Right atrium auricular region (tissue), 2 donors: Measurements from ENCODE around the gene GNLY. TPM values are rescaled to one million over a fixed set of nuclear protein-coding genes. Genes with fewer than 3 reads are reported as not detected.

ENCODE experiments used
- DNase-seq: peaks from one replicate; pipeline ENCODE4 v3.0.0-alpha.2; 2019; ENCODE audit warnings: low spot score
- H3K27ac ChIP-seq, 2 donors: fragments of 200-600 bp; sonication (generic); 1 replicate in 1 of 2; 2 replicates in 1 of 2; pipeline ENCODE4 v1.5.1; 2016 to 2019
- H3K27me3 ChIP-seq, 2 donors: fragments of 200-600 bp; sonication (generic); one replicate each; pipeline versions ENCODE4 v1.5.1 to v1.6.0; 2017 to 2019
- H3K36me3 ChIP-seq: fragments of 200-600 bp; sonication (generic); one replicate; pipeline ENCODE4 v1.5.1; 2016
- H3K4me1 ChIP-seq, 2 donors: fragments of 200-600 bp; sonication (generic); one replicate each; pipeline versions ENCODE4 v1.5.1 to v1.6.0; 2017 to 2019
- H3K4me3 ChIP-seq, 2 donors: fragments of 200-600 bp; sonication (generic); 1 replicate in 1 of 2; 2 replicates in 1 of 2; pipeline ENCODE4 v1.5.1; 2017 to 2019; ENCODE audit warnings: mild to moderate bottlenecking in 1 of 2, moderate library complexity in 1 of 2
- H3K9me3 ChIP-seq, 2 donors: fragments of 200-600 bp; sonication (generic); one replicate each; pipeline ENCODE4 v1.5.1; 2019
- total RNA-seq, 2 donors: library from RNA; depleted of rRNA; stranded (reverse); fragments of >200 nt; gene quantifications; one replicate each; pipeline ENCODE4 v1.1.0, GENCODE V29; 2016
- TF ChIP-seq, protein P1 (sequence below), 2 donors: fragments of 200-600 bp; sonication (generic); IDR thresholded peaks; one replicate each; pipeline ENCODE4 v1.5.1; 2019; ENCODE audit warnings: antibody characterized with exemption in 2 of 2

Gene GNLY
- total RNA-seq, 2 donors from 2014 or later, result 1.4 TPM; not detected in 1

DNA sequence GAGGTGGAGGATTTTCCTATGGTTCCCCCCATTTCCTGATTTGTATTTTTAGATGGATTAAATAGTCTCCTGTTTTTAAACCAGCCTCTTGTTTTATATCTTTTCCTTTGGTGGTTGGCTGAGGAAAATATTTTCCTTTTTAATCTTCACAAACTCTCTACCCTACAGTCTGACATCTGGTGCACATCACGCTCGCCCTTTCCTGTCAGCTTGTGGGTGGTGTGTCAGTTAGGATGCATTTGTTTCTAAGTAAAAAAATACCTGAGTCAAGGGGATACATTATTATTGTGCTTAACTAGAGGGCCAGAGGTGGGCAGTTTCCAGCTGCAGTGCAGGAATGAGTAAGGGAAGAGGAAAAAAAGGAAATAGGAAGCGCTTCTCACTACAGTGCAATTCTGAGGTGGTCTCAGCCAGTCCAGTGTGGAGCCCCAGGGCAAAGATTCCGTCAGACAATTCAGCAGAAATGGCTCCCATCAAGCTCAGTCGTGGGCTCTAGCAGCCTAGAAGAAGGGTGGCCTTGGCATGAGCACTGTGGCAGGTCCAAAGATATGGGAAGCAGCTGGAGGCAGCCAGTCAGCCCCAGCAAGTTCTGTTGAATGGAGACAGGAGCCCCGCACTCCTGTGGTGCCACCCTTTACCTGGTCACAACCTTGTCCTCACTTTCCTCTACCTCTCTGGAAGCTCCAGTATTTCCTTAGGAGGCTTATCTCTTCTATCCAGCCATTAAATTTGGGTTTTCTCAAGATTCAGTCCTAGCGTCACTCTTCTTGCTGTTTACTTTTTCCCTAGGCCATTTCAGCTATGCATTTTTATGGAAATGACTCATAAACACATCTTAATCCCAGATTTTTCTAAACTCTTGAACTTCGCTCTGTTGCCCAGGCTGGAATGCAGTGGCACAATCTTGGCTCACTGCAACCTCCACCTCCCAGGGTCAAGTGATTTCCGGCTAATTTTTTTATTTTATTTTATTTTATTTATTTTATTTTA is 44.7 kb upstream of the GNLY start:
- no peak overlapping the region for H3K4me3 ChIP-seq
- no peak for DNase-seq
- H3K27me3 ChIP-seq, result no peaks in the 10 kb centered on the region
- no peaks in the 10 kb centered on the region for H3K9me3 ChIP-seq
- peaks cover 73% of the 10 kb centered on the region for H3K36me3 ChIP-seq
- TF ChIP-seq, protein P1, sequence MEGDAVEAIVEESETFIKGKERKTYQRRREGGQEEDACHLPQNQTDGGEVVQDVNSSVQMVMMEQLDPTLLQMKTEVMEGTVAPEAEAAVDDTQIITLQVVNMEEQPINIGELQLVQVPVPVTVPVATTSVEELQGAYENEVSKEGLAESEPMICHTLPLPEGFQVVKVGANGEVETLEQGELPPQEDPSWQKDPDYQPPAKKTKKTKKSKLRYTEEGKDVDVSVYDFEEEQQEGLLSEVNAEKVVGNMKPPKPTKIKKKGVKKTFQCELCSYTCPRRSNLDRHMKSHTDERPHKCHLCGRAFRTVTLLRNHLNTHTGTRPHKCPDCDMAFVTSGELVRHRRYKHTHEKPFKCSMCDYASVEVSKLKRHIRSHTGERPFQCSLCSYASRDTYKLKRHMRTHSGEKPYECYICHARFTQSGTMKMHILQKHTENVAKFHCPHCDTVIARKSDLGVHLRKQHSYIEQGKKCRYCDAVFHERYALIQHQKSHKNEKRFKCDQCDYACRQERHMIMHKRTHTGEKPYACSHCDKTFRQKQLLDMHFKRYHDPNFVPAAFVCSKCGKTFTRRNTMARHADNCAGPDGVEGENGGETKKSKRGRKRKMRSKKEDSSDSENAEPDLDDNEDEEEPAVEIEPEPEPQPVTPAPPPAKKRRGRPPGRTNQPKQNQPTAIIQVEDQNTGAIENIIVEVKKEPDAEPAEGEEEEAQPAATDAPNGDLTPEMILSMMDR (IDR thresholded peaks at IDR 0.05), result no peak
- H3K27ac ChIP-seq, result peak overlapping the region in 1 of 2 donors; percentile 36
- peaks cover 0 to 7% of the 10 kb centered on the region in 2 donors for H3K4me1 ChIP-seq

DNA sequence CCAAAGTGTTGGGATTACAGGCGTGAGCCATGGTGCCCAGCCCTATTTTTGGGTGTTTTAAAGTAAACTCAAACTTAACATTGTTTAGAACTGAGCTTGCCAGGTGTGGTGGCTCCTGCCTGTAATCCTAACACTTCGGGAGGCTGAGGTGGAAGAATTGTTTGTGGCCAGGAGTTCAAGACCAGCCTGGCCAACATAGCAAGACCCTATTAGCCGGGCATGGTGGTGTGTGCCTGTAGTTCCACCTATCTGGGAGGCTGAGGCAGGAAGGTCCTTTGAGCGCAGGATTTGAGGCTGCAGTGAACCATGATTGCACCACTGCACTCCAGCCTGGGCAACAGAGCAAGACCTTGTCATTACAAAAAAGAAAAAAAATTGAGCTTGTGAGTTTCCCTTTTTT is 43.7 kb upstream of the GNLY start:
- H3K4me1 ChIP-seq, result peaks cover 0 to 7% of the 10 kb centered on the region in 2 donors
- no peak overlapping the region for H3K27ac ChIP-seq
- no peak for DNase-seq
- H3K36me3 ChIP-seq, result peaks cover 64% of the 10 kb centered on the region
- TF ChIP-seq, protein P1 (IDR thresholded peaks at IDR 0.05), result no peak
- H3K4me3 ChIP-seq, result no peak overlapping the region
- H3K27me3 ChIP-seq, result no peaks in the 10 kb centered on the region
- no peaks in the 10 kb centered on the region for H3K9me3 ChIP-seq

GRCh38 chr2:85651097-85651496 is 43.1 kb upstream of the GNLY start:
- Histone ChIP-seq H3K4me1 (peaks cover 0 to 7% of the 10 kb centered on the region in 2 donors), H3K36me3 (peaks cover 57% of the 10 kb centered on the region), H3K27ac (no peak overlapping the region), H3K27me3 (no peaks in the 10 kb centered on the region), H3K4me3 (no peak overlapping the region), H3K9me3 (no peaks in the 10 kb centered on the region)
- TF ChIP-seq, protein P1 (IDR thresholded peaks at IDR 0.05), result no peak
- no peak for DNase-seq

GRCh38 chr2:85652056-85652455 is 42.1 kb upstream of the GNLY start:
- H3K4me3 ChIP-seq, result no peak overlapping the region
- peaks cover 50% of the 10 kb centered on the region for H3K36me3 ChIP-seq
- TF ChIP-seq, protein P1 (IDR thresholded peaks at IDR 0.05), result no peak
- H3K27ac ChIP-seq, result no peak overlapping the region
- H3K9me3 ChIP-seq, result no peaks in the 10 kb centered on the region
- no peaks in the 10 kb centered on the region for H3K27me3 ChIP-seq
- H3K4me1 ChIP-seq, result peaks cover 0 to 7% of the 10 kb centered on the region in 2 donors
- DNase-seq, result no peak

- Histone ChIP-seq H3K4me3 (no peak overlapping the region), H3K27ac (no peak overlapping the region), H3K36me3 (peaks cover 30% of the 10 kb centered on the region), H3K9me3 (no peaks in the 10 kb centered on the region), H3K4me1 (peaks cover 0 to 3% of the 10 kb centered on the region in 2 donors), H3K27me3 (no peaks in the 10 kb centered on the region)
- DNase-seq, result no peak
- TF ChIP-seq, protein P1 (IDR thresholded peaks at IDR 0.05), result no peak
These were observed 40.2 kb upstream of the GNLY start for GRCh38 chr2:85653996-85654395.
